Measurements from ENCODE around the gene LRBA. TPM values are rescaled to one million over a fixed set of nuclear protein-coding genes. Genes with fewer than 3 reads are reported as not detected.

Gene LRBA
- total RNA-seq, 1 experiment from 2014 or later = 77.4 TPM

DNA sequence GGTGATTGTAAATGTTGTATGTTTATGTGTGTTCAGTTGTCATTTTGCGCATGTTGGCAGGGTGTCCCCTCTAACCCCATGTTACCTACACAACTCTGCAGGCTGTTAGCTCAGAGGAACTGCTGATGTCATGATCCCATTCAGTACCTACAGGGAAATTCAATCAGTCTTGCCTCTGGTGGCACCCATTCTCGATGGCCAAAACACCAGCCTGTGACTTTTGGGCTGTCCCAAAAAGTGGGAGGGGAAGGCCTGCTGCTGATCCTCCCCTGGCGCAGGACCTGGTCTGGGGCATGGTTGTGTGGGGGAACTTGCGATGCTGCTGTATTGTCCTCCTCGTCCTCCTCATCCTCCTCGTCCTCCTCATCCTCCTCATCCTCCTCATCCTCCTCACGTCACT lies 762.3 kb downstream of the LRBA start:
- Histone ChIP-seq H3K27me3 (ENCODE audit: insufficient read depth, low read depth) (no peaks in the 10 kb centered on the region), H3K4me3 (no peak overlapping the region), H3K9me3 (ENCODE audit: insufficient read depth, low read depth) (no peaks in the 10 kb centered on the region), H3K4me2 (no peak overlapping the region), H2AFZ (no peak overlapping the region), H3K27ac (no peak overlapping the region), H3K9me2 (ENCODE audit: insufficient read depth) (no peaks in the 10 kb centered on the region), H3F3A (ENCODE audit: insufficient read depth, low read depth) (no peaks in the 10 kb centered on the region), H4K20me1 (ENCODE audit: insufficient read depth) (no peaks in the 10 kb centered on the region), H3K36me3 (ENCODE audit: low read depth) (no peaks in the 10 kb centered on the region), H3K79me2 (ENCODE audit: low read depth) (no peaks in the 10 kb centered on the region), H3K4me1 (replicated peaks; ENCODE audit: insufficient read depth) (no peaks in the 10 kb centered on the region)
- intact Hi-C loops (cut with micrococcal nuclease; ENCODE audit: unreplicated experiment) = no loop called here
- TF ChIP-seq EZH2 (IDR thresholded peaks at IDR 0.05; ENCODE audit: low read depth) = no peak
- TF ChIP-seq, protein P1, sequence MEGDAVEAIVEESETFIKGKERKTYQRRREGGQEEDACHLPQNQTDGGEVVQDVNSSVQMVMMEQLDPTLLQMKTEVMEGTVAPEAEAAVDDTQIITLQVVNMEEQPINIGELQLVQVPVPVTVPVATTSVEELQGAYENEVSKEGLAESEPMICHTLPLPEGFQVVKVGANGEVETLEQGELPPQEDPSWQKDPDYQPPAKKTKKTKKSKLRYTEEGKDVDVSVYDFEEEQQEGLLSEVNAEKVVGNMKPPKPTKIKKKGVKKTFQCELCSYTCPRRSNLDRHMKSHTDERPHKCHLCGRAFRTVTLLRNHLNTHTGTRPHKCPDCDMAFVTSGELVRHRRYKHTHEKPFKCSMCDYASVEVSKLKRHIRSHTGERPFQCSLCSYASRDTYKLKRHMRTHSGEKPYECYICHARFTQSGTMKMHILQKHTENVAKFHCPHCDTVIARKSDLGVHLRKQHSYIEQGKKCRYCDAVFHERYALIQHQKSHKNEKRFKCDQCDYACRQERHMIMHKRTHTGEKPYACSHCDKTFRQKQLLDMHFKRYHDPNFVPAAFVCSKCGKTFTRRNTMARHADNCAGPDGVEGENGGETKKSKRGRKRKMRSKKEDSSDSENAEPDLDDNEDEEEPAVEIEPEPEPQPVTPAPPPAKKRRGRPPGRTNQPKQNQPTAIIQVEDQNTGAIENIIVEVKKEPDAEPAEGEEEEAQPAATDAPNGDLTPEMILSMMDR (conservative IDR thresholded peaks at IDR 0.05) = no peak
- ChIA-PET POLR2A (ENCODE audit: unreplicated experiment) (no interaction called here), CTCF (no interaction called here)
- no TSS peak for BruUV-seq (replicated peaks)
- no peak for DNase-seq

GRCh38 chr4:150252306-150252705 lies 762.8 kb downstream of the LRBA start:
- Histone ChIP-seq H3K27ac (no peak overlapping the region), H3K9me3 (ENCODE audit: insufficient read depth, low read depth) (no peaks in the 10 kb centered on the region), H3K4me2 (no peak overlapping the region), H3K9me2 (ENCODE audit: insufficient read depth) (no peaks in the 10 kb centered on the region), H3F3A (ENCODE audit: insufficient read depth, low read depth) (no peaks in the 10 kb centered on the region), H2AFZ (no peak overlapping the region), H3K4me3 (no peak overlapping the region), H3K4me1 (replicated peaks; ENCODE audit: insufficient read depth) (no peaks in the 10 kb centered on the region), H3K79me2 (ENCODE audit: low read depth) (no peaks in the 10 kb centered on the region), H3K27me3 (ENCODE audit: insufficient read depth, low read depth) (no peaks in the 10 kb centered on the region), H3K36me3 (ENCODE audit: low read depth) (no peaks in the 10 kb centered on the region), H4K20me1 (ENCODE audit: insufficient read depth) (no peaks in the 10 kb centered on the region)
- no TSS peak for BruUV-seq (replicated peaks)
- TF ChIP-seq, protein P1 (conservative IDR thresholded peaks at IDR 0.05) = no peak
- no peak for TF ChIP-seq EZH2 (IDR thresholded peaks at IDR 0.05; ENCODE audit: low read depth)
- DNase-seq = no peak
- CTCF ChIA-PET = no interaction called here
- intact Hi-C loops (cut with micrococcal nuclease; ENCODE audit: unreplicated experiment) = no loop called here
- POLR2A ChIA-PET (ENCODE audit: unreplicated experiment) = no interaction called here

- Histone ChIP-seq H3K9me3 (ENCODE audit: insufficient read depth, low read depth) (no peaks in the 10 kb centered on the region), H3K9me2 (ENCODE audit: insufficient read depth) (no peaks in the 10 kb centered on the region), H3F3A (ENCODE audit: insufficient read depth, low read depth) (no peaks in the 10 kb centered on the region), H3K4me2 (no peak overlapping the region), H4K20me1 (ENCODE audit: insufficient read depth) (no peaks in the 10 kb centered on the region), H3K79me2 (ENCODE audit: low read depth) (no peaks in the 10 kb centered on the region), H3K27ac (no peak overlapping the region), H3K4me1 (replicated peaks; ENCODE audit: insufficient read depth) (no peaks in the 10 kb centered on the region), H3K4me3 (no peak overlapping the region), H3K27me3 (ENCODE audit: insufficient read depth, low read depth) (no peaks in the 10 kb centered on the region), H2AFZ (no peak overlapping the region), H3K36me3 (ENCODE audit: low read depth) (no peaks in the 10 kb centered on the region)
- intact Hi-C loops (cut with micrococcal nuclease; ENCODE audit: unreplicated experiment) = no loop called here
- no peak for DNase-seq
- no TSS peak for BruUV-seq (replicated peaks)
- TF ChIP-seq EZH2 (IDR thresholded peaks at IDR 0.05; ENCODE audit: low read depth) = no peak
- TF ChIP-seq, protein P1 (conservative IDR thresholded peaks at IDR 0.05) = no peak
- ChIA-PET CTCF (no interaction called here), POLR2A (ENCODE audit: unreplicated experiment) (no interaction called here)
Observed at GRCh38 chr4:150251752-150252190, 763.3 kb downstream of the LRBA start.

All from PC-9 (cell line).